NCI-H1417 (cell line): Measurements from ENCODE around the gene PCDH9.

Experiments used
- DNase-seq, 3 experiments: peaks; one replicate each; lab custom pipeline; 2025; lab: John Stamatoyannopoulos, UW

PCDH9 gene

GRCh38 chr13:67083519-67083918 lies 146.6 kb downstream of the PCDH9 start:
- DNase-seq = no peak

DNA sequence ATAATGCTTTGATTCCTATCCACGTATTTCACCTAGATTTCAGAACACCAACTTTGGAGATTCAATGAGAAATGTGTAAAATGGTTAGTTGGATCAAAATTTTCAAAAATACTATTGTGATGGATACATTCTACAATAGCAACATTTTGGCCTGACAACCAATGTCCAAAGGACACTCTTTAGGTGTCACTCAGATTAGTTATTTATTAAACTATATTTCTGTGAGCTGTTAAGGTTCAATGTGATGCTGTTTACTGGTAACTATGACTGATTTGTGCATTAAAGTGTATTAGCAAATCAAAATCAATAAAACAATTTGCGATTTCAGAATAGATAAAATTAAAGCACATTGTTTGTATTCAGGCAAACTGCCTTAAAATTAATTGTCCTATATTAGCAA lies 149.8 kb downstream of the PCDH9 start:
- DNase-seq = no peak

GRCh38 chr13:67078062-67078461 lies 152.1 kb downstream of the PCDH9 start:
- no peak for DNase-seq

DNA sequence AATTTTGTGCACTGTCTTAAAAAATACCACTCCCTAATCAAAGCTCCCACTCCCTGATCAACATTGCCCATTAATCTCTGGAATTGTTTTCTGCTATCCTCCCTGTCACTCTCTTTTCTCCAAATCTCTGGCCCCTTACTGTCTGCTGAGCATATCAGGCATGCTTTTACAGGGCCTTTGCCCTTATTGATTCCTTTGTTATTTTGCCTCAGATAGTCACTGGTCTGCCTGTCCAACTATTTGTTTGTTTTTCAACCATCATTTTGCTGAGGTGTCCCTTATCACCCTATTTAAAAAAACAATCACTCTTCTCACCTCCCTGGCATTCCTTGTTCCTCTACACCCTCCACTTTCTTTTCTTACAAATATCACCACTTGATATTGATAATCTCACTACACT lies 153.0 kb downstream of the PCDH9 start:
- DNase-seq = no peak

- DNase-seq = no peak
Observed at GRCh38 chr13:67076378-67076777, 153.8 kb downstream of the PCDH9 start.

GRCh38 chr13:67075239-67075638 lies 154.9 kb downstream of the PCDH9 start:
- DNase-seq = no peak

- no peak for DNase-seq
Observed at GRCh38 chr13:67071918-67072598, 158.1 kb downstream of the PCDH9 start.

DNA sequence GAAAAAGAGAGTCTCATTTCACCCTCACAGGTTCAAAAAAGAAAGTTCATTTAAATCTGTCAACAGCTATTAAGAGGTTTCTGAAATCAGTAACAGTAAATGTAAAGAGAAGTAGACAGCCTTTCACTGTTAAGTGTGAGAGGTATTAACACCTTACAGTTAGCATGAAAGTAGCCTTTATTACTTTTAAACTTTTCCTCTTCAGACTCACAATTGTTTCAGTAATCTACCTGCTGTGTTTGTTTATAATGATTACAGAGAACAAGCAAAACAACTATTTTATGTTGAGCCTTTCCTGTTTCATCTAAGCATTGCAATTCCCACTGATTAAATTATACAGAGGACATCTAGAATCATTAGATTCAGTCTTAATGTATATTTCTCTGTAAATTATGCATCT lies 159.8 kb downstream of the PCDH9 start:
- peak in 1 of 3 experiments; percentile 28 for DNase-seq

DNA sequence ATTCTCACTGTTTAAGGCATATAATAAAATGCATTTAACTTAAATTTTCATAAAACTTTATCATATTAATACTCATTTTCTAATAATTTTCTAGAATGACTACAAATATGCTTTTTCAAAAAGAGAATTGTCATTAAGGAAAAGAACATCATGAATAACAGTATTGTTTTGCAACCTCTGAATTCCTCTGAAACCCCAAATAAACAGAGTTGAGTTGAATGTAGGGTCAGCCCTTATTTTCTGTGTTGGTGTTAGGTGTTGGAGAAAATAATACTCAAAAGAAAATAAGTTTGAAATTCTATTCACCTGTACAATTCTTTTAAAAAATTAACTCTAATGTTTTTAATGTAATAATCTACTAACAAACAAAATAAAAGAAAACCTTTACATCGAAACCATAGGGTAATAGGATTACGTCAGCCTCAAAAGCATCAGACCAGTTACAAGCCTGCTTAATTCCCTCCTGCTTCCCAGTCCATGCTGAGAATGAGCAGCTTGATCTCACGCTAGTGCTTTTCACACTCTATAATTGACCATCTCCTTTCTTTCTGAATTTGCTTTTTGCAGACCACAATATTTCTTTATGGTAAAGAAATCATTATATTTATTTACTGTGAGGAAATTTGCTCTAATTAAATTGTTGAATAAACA lies 160.9 kb downstream of the PCDH9 start:
- DNase-seq = peak in 1 of 3 experiments; percentile 69

- no peak for DNase-seq
Observed at GRCh38 chr13:67064920-67065319, 165.2 kb downstream of the PCDH9 start.

DNA sequence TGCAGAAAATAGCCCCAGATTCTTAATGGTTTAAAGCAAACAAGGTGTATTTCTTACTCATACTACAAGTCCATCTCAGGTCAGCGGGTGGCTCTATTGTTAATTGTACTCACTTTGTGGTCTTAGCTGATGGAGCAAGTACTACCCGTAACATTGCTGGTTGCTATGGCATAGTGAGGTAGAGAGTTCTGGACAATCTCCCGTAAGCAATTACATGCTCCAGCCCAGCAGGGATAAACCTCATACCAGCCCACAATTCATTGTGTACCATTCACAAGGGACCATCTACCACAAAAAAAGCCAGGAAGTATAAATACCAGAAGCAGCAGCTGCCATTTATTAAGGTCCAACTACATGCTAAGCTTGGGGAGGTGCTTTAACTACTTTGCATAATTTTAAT lies 167.1 kb downstream of the PCDH9 start:
- DNase-seq = peak; percentile 29 to 74 (median 63)

DNA sequence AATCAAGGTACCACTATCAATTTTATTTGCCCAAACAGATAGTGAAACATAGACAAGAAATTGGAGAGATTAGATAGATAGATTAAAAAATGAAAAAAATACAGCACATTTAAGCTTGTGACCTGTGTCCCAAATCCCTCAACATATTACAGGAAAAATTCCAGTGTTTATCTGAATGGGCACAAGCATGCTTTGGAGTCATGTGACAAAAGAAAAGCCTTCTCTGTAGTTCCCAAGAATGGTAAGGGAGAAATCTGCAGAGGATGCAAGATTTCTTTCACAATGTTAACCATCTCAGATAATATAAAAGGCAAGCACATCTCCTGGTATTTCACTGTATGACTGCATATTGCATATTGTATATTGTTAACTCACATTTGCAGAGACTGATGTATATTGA lies 168.0 kb downstream of the PCDH9 start:
- no peak for DNase-seq

DNA sequence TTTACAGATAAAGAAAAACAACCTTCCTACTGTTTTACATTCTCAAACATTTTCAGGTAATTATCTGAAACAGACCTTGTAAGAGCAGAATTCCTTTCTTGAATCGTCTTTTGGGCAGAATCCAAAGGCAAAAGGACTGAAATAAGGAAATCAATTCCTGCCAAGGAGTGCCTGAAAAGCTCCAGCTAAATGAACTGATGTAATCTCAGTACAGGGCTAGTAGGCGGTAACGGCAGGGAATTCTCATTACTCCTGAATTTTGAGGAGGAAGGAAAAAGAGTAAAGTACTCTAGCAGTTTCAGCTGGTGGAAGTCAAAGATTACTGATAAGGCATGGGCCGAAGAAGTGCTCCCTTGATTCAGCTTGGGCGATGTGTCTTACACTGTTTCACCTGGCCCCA lies 168.4 kb downstream of the PCDH9 start:
- no peak for DNase-seq

DNA sequence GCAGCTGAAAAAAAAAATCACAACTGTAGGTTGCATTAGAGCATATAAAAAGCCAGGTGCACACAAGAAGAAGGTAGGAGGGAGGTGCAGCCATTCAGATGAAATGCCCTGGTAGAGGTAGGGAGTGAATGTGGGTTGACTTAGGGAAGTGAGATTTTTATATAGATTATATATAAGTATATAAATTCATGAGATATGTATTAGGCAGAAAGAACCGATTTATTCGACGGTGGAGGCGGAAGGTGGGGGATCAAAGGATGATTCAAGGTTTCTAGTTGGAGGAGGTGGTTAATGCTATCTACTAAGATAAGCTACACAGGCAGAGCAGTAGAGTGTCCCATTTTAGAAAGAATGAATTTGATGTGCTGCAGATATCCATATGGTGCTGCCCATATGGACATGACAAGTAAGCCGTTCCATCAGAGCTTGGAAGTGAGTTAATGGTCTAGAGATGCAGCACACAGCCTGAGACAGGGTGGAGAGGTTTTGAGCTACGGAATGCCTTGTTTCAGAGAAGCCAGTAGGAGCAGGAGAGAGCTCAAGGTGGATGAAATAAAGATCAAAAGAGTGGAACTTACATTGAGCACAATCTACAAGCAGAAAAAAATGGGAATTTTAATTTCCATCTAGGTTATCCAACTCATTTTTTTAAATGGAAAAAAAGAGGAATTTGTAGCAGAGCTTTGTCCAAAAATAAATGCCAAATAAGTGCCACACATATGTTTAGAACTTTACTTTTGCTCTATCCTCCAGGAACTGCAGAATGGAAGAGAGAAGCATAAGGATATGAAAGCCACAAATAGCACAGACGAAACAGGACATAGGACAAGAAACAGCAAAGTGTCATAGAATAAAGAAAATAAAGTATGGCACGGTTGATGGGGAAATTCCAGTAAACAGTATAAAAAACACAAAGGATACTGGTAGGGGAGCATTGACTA lies 177.3 kb downstream of the PCDH9 start:
- DNase-seq = no peak

DNA sequence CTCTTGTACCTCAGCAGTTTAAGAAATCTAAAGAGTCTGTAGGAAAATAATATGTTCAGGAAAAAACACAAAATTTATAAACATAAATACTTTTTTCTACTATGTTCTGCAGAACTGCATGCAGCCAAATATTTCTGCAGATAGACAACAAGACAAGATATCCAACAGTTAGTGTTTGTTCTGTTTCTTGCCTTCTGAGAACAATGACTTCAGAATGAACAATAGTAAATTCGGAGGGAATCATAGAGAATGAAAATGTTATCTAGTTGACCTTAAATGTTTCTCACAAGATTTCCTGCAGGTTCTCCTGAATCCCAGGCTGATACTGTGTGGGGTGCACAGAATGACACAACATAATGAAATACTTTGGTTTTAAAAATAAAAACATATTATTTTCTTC lies 180.4 kb downstream of the PCDH9 start:
- DNase-seq = no peak

- DNase-seq = no peak
Observed at GRCh38 chr13:67048821-67049150, 181.3 kb downstream of the PCDH9 start.

DNA sequence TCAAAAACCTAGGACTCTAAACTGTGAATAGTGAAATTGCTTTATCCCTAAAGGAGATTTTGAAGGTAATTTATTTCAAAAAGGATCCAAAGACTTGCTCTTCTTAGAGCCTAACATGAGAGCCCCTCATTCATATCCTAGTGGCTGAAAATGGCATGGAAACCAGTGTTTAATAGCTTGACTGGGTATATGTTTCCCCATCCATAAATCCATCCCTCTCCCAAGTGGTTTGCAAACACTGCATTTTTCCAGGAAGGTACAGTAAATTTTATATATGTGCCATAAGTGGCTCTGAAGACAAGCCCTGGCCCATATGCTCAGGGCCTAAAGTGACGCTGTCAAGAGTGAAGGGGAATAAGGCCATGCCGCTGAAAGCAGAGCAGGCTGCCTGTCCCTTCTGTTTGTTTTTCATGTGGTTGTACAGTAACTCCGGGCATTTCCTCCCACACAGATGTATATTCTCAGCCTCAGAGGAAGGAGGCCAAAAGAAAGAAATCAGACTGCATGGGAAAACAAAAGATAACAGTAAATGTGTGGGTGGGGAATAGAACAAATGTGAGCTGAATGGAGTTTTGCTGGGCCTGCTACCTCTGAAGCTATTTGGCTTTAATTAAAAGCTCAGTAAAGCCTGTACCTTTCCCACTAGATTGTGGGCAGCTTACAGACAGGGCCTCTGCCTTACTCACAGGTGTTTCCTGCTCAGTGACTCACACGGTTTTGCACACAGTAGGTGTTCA lies 181.9 kb downstream of the PCDH9 start:
- peak in 2 of 3 experiments; percentile 34 to 42 for DNase-seq

GRCh38 chr13:67045357-67045756 lies 184.8 kb downstream of the PCDH9 start:
- no peak for DNase-seq

GRCh38 chr13:67043901-67044300 lies 186.2 kb downstream of the PCDH9 start:
- DNase-seq = no peak

- no peak for DNase-seq
Observed at GRCh38 chr13:67042556-67042955, 187.6 kb downstream of the PCDH9 start.

- DNase-seq = no peak
Observed at GRCh38 chr13:67036699-67037457, 193.3 kb downstream of the PCDH9 start.
